ENCODE data around the gene OSBPL5. TPM values are rescaled to one million over a fixed set of nuclear protein-coding genes. Genes with fewer than 3 reads are reported as not detected.
A peak's percentile ranks its signal among the peaks of the same experiment; 100 is the strongest.

Gene OSBPL5
- total RNA-seq, 4 donors from 2014 or later = 9.2 to 18.5 (median 14.0) TPM

DNA sequence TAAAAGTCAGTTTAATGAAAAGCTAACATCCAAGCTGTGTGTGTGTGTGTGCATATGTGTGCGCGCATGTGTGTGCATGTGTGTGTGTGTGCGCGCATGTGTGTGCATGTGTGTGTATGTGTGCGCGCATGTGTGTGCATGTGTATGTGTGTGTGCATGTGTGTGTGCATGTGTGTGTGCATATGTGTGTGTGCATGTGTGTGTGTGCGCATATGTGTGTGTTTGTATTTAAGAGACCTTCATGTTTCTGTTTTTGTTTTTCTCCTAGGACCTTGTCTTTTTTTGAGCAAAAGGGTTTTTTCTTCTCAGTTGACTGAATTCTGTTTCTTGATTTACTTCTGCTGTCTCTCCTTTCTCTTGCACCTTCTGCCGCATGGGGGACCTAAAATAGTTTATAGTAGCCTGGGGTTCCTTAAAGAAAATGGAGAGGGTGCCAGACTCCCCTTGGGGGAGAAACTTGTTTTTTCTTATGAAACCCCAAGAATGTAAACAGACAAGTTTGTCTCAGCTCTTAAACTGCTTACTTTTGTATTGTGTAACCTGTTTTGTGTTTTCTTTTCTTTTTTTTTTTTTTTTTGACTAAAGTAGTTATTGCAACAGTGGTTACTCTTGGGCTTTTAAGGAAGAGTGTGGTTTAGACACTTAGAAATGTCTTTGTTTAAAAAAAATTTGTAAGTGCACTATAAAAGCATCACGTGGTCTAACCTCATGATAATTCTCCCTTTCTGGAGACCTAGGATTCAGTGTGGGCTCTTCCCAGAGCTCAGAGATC lies 53.0 kb downstream of the OSBPL5 start:
- H3K4me3 ChIP-seq = no peak overlapping the region
- no peaks in the 10 kb centered on the region for H3K9me3 ChIP-seq
- in situ Hi-C loops (cut with MboI; ENCODE audit: low sequenced_read_pairs in 4 of 4) (loop anchor here (5.0 to 10.0 kb wide), 3 partner anchors 83 to 103 kb away; partner anchors contain the start of gene MRGPRG (in 2 of the 4)), intact Hi-C loops (cut with DNase I; ENCODE audit: low total_unique reads) (no loop called here)
- H3K4me1 ChIP-seq = no peaks in the 10 kb centered on the region
- H3K36me3 ChIP-seq = peaks cover 0 to 2% of the 10 kb centered on the region in 2 donors
- TF ChIP-seq, protein P1, sequence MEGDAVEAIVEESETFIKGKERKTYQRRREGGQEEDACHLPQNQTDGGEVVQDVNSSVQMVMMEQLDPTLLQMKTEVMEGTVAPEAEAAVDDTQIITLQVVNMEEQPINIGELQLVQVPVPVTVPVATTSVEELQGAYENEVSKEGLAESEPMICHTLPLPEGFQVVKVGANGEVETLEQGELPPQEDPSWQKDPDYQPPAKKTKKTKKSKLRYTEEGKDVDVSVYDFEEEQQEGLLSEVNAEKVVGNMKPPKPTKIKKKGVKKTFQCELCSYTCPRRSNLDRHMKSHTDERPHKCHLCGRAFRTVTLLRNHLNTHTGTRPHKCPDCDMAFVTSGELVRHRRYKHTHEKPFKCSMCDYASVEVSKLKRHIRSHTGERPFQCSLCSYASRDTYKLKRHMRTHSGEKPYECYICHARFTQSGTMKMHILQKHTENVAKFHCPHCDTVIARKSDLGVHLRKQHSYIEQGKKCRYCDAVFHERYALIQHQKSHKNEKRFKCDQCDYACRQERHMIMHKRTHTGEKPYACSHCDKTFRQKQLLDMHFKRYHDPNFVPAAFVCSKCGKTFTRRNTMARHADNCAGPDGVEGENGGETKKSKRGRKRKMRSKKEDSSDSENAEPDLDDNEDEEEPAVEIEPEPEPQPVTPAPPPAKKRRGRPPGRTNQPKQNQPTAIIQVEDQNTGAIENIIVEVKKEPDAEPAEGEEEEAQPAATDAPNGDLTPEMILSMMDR (IDR thresholded peaks at IDR 0.05 in 4 of 5, conservative IDR thresholded peaks at IDR 0.05 in 1 of 5) = no peak
- no peak for TF ChIP-seq POLR2A (IDR thresholded peaks at IDR 0.05)
- no peak overlapping the region for H3K27ac ChIP-seq
- no peaks in the 10 kb centered on the region for H3K27me3 ChIP-seq
- DNase-seq (no peak), ATAC-seq (no peak)

DNA sequence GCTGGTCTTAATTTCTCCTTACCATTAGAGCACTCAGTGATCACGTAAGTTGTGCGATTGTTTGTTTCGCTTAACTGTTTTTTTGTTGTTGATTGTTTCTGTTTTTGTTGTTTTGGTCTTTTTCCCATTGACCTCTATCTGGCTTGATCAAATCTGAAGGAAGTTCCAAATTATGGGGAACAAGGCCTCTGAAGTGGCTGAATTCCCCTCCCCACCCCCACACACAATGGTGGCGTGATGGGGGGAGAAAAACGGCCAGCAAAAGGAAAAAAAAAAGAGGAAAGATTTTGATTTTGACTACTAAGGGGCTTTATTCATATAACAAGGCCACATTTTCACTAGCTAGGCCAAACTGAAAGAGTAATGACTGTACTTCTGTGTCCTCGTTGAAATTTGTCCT lies 53.6 kb downstream of the OSBPL5 start:
- H3K36me3 ChIP-seq = peaks cover 0 to 8% of the 10 kb centered on the region in 2 donors
- TF ChIP-seq POLR2A (IDR thresholded peaks at IDR 0.05) = no peak
- TF ChIP-seq, protein P1 (IDR thresholded peaks at IDR 0.05 in 4 of 5, conservative IDR thresholded peaks at IDR 0.05 in 1 of 5) = no peak
- H3K27me3 ChIP-seq = no peaks in the 10 kb centered on the region
- in situ Hi-C loops (cut with MboI; ENCODE audit: low sequenced_read_pairs in 4 of 4) (loop anchor here (5.0 to 10.0 kb wide), 3 partner anchors 83 to 103 kb away; partner anchors contain the start of gene MRGPRG (in 2 of the 4)), intact Hi-C loops (cut with DNase I; ENCODE audit: low total_unique reads) (no loop called here)
- no peaks in the 10 kb centered on the region for H3K4me1 ChIP-seq
- no peak for DNase-seq
- no peak overlapping the region for H3K4me3 ChIP-seq
- ATAC-seq = no peak
- H3K9me3 ChIP-seq = no peaks in the 10 kb centered on the region
- H3K27ac ChIP-seq = no peak overlapping the region

DNA sequence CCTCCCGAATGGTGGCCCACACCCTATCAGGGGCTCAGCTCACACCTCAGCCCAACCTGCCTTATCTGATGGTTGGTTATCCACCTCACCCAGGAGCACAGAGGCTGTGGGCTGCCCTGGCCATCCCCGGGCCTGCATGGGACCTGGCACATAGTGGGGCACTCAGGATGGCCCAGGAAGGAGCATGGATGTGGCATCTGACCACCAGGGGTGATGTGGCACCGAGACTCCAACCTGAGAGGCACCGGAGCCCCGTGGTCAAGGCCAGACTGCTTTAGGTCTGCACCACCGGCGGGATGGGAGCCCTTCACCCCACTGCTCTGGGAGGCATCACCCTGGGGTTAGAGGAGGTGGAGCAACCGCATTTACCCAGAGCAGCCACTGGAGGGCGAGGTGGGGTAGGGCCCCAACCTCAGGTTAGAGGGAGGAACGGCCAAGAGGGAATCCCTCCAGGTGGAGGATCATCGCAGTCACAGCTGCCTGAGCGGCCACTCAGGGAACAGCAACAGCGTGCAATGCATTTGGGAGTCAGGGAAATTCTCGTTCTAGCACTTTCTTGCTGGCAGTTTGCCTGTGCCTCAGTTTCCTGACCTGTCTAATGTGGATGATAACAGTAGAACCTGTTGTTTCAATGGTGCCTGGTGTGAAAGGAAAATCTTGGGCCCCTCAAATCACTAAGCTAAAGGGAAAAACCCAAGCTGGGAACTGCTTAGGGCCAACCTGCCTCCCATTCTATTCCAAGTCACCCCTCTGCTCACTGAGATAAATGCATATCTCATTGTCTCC lies 55.0 kb downstream of the OSBPL5 start:
- peak; percentile 94 to 96 for ATAC-seq
- in situ Hi-C loops (cut with MboI; ENCODE audit: low sequenced_read_pairs in 4 of 4) = loop anchor here (5.0 to 10.0 kb wide), 3 partner anchors 85 to 105 kb away; partner anchors contain the start of gene MRGPRG (in 2 of the 4)

DNA sequence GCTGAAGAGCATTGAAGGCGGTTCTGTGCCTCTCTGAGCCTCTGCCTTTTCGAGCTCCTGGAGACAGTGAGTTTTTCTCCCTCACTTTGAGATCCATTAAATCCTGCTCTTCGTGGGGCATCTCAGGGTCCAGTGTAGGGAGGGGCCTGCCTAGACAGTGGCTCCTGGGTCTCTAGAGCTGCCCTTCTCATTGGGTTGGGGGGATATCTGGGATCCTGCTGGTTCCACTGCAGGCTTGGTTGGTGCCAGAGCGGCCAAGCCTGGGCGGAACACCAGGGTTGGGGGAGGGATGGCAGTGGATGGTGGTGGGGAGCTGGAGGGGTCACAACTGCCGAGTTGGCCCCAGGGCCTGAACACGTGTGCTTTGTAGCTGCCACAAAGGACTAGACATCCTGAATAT lies 55.7 kb downstream of the OSBPL5 start:
- intact Hi-C loops (cut with DNase I; ENCODE audit: low total_unique reads) = no loop called here
- no peak for TF ChIP-seq POLR2A (IDR thresholded peaks at IDR 0.05)
- TF ChIP-seq, protein P1 (IDR thresholded peaks at IDR 0.05 in 4 of 5, conservative IDR thresholded peaks at IDR 0.05 in 1 of 5) = no peak

More for the DNA sequence above, 55.0 kb downstream of the OSBPL5 start:
- Histone ChIP-seq H3K27me3 (no peaks in the 10 kb centered on the region), H3K9me3 (no peaks in the 10 kb centered on the region), H3K36me3 (peaks cover 0 to 12% of the 10 kb centered on the region in 2 donors), H3K27ac (no peak overlapping the region), H3K4me3 (no peak overlapping the region), H3K4me1 (no peaks in the 10 kb centered on the region)
- DNase-seq = peak; percentile 39 to 67
- TF ChIP-seq POLR2A (IDR thresholded peaks at IDR 0.05) = no peak
- TF ChIP-seq, protein P1 (IDR thresholded peaks at IDR 0.05 in 4 of 5, conservative IDR thresholded peaks at IDR 0.05 in 1 of 5) = peak; percentile 72 to 88 (median 82)
- intact Hi-C loops (cut with DNase I; ENCODE audit: low total_unique reads) = loop anchor here (1.0 kb wide), 1 partner anchor 107 kb away; no protein-coding TSS in a partner anchor

More for the DNA sequence above, 55.7 kb downstream of the OSBPL5 start:
- Histone ChIP-seq H3K36me3 (peaks cover 0 to 12% of the 10 kb centered on the region in 2 donors), H3K27me3 (no peaks in the 10 kb centered on the region), H3K27ac (no peak overlapping the region), H3K9me3 (no peaks in the 10 kb centered on the region), H3K4me1 (no peaks in the 10 kb centered on the region), H3K4me3 (no peak overlapping the region)
- ATAC-seq = no peak
- in situ Hi-C loops (cut with MboI; ENCODE audit: low sequenced_read_pairs in 4 of 4) = no loop called here
- no peak for DNase-seq

All from gastrocnemius medialis (tissue), 4 donors.